HG03135 (cell line): ENCODE data around the gene CEP162.
"Not testable (repeated sequence)": the region's sequence is repeated elsewhere in the genome, so short reads cannot be mapped to it uniquely, and the experiment has no call there.

Source experiments
- ATAC-seq: cut with Tn5 transposase; IDR thresholded peaks from one replicate; pipeline ENCODE4 v1.9.1; 2021; ENCODE audit warnings: mild to moderate bottlenecking, moderate library complexity; ENCODE audit not compliant: unreplicated experiment

Gene CEP162

GRCh38 chr6:84227434-84228197 lies at the start of gene CEP162:
Gene CEP162, minus strand, starts transcription at chr6:84227643. Its CDS starts 1,250 bp downstream, at chr6:84226393.
- peak; percentile 98 for ATAC-seq

GRCh38 chr6:84274856-84275255 lies 47.4 kb upstream of the CEP162 start:
- no peak for ATAC-seq

GRCh38 chr6:84273048-84273809 lies 45.8 kb upstream of the CEP162 start:
- ATAC-seq = no peak

- ATAC-seq = no peak
Observed at GRCh38 chr6:84272298-84272697, 44.9 kb upstream of the CEP162 start.

GRCh38 chr6:84271061-84271716 lies 43.7 kb upstream of the CEP162 start:
- no peak for ATAC-seq

- no peak for ATAC-seq
Observed at GRCh38 chr6:84269947-84270733, 42.7 kb upstream of the CEP162 start.

- no peak for ATAC-seq
Observed at GRCh38 chr6:84268781-84269180, 41.3 kb upstream of the CEP162 start.

GRCh38 chr6:84263557-84263956 lies 36.1 kb upstream of the CEP162 start:
- no peak for ATAC-seq

GRCh38 chr6:84260926-84261325 lies 33.5 kb upstream of the CEP162 start:
- ATAC-seq = no peak

GRCh38 chr6:84260196-84260595 lies 32.8 kb upstream of the CEP162 start:
- ATAC-seq = no peak

GRCh38 chr6:84258866-84259265 lies 31.4 kb upstream of the CEP162 start:
- no peak for ATAC-seq

- ATAC-seq = no peak
Observed at GRCh38 chr6:84258268-84258667, 30.8 kb upstream of the CEP162 start.

GRCh38 chr6:84255641-84256040 lies 28.2 kb upstream of the CEP162 start:
- ATAC-seq = no peak

- no peak for ATAC-seq
Observed at GRCh38 chr6:84253380-84253779, 25.9 kb upstream of the CEP162 start.

- no peak for ATAC-seq
Observed at GRCh38 chr6:84251891-84252539, 24.6 kb upstream of the CEP162 start.

- ATAC-seq = no peak
Observed at GRCh38 chr6:84249724-84250123, 22.3 kb upstream of the CEP162 start.

GRCh38 chr6:84244416-84245081 lies 17.1 kb upstream of the CEP162 start:
- ATAC-seq = not testable (repeated sequence)

GRCh38 chr6:84243240-84243639 lies 15.8 kb upstream of the CEP162 start:
- no peak for ATAC-seq

- no peak for ATAC-seq
Observed at GRCh38 chr6:84242265-84242664, 14.8 kb upstream of the CEP162 start.

GRCh38 chr6:84228198-84228543 lies 728 bp upstream of the CEP162 start:
- no peak for ATAC-seq
